Measurements from ENCODE around the gene FAAP100. TPM values are rescaled to one million over a fixed set of nuclear protein-coding genes. Genes with fewer than 3 reads are reported as not detected.

Gene FAAP100
- total and polyA plus RNA-seq, 7 donors, result 6.6 to 27.2 (median 10.9) TPM

- no peak overlapping the region for H3K4me3 ChIP-seq
- no peak overlapping the region for H3K27ac ChIP-seq
- TF ChIP-seq CTCF (IDR thresholded peaks at IDR 0.05) (no peak), EP300 (IDR thresholded peaks at IDR 0.05) (no peak), POLR2A (IDR thresholded peaks at IDR 0.05) (no peak), POLR2AphosphoS5 (IDR thresholded peaks at IDR 0.05) (no peak)
- H3K9me3 ChIP-seq, result no peaks in the 10 kb centered on the region
- intact Hi-C loops (cut with DNase I), result no loop called here
- H3K4me1 ChIP-seq, result no peaks in the 10 kb centered on the region
- H3K36me3 ChIP-seq, result peaks cover 18 to 100% (median 59%) of the 10 kb centered on the region in 4 donors
- 94 to 96% methylated on average over 11 of the region's 11 CpGs for WGBS, 2 donors
- no peak for DNase-seq
- no peaks in the 10 kb centered on the region for H3K27me3 ChIP-seq
Observed at GRCh38 chr17:81593105-81593871, 41.1 kb upstream of the FAAP100 start.

- Histone ChIP-seq H3K9me3 (no peaks in the 10 kb centered on the region), H3K27me3 (no peaks in the 10 kb centered on the region), H3K4me3 (no peak overlapping the region), H3K36me3 (peaks cover 20 to 100% (median 63%) of the 10 kb centered on the region in 4 donors), H3K27ac (no peak overlapping the region), H3K4me1 (no peaks in the 10 kb centered on the region)
- intact Hi-C loops (cut with DNase I), result no loop called here
- TF ChIP-seq POLR2A (IDR thresholded peaks at IDR 0.05), result no peak
- TF ChIP-seq CTCF (IDR thresholded peaks at IDR 0.05), result no peak
- TF ChIP-seq POLR2AphosphoS5 (IDR thresholded peaks at IDR 0.05), result no peak
- no peak for TF ChIP-seq EP300 (IDR thresholded peaks at IDR 0.05)
- 95 to 96% methylated on average over 14 of the region's 14 CpGs for WGBS, 2 donors
- DNase-seq, result no peak
Observed at GRCh38 chr17:81591971-81592370, 39.8 kb upstream of the FAAP100 start.

GRCh38 chr17:81590121-81590520 lies 38.0 kb upstream of the FAAP100 start:
- H3K27ac ChIP-seq, result no peak overlapping the region
- peaks cover 19 to 100% (median 57%) of the 10 kb centered on the region in 4 donors for H3K36me3 ChIP-seq
- WGBS, 2 donors, result 95 to 96% methylated on average over 8 of the region's 8 CpGs
- H3K4me1 ChIP-seq, result no peaks in the 10 kb centered on the region
- intact Hi-C loops (cut with DNase I), result no loop called here
- no peaks in the 10 kb centered on the region for H3K9me3 ChIP-seq
- H3K4me3 ChIP-seq, result no peak overlapping the region
- no peak for DNase-seq
- TF ChIP-seq POLR2AphosphoS5 (IDR thresholded peaks at IDR 0.05) (no peak), CTCF (IDR thresholded peaks at IDR 0.05) (no peak), POLR2A (IDR thresholded peaks at IDR 0.05) (no peak), EP300 (IDR thresholded peaks at IDR 0.05) (no peak)
- no peaks in the 10 kb centered on the region for H3K27me3 ChIP-seq

- H3K27ac ChIP-seq, result no peak overlapping the region
- no peaks in the 10 kb centered on the region for H3K4me1 ChIP-seq
- no peak for TF ChIP-seq POLR2AphosphoS5 (IDR thresholded peaks at IDR 0.05)
- no peak for TF ChIP-seq EP300 (IDR thresholded peaks at IDR 0.05)
- TF ChIP-seq CTCF (IDR thresholded peaks at IDR 0.05), result no peak
- no peak for TF ChIP-seq POLR2A (IDR thresholded peaks at IDR 0.05)
- intact Hi-C loops (cut with DNase I), result no loop called here
- DNase-seq, result no peak
- no peak overlapping the region for H3K4me3 ChIP-seq
- H3K36me3 ChIP-seq, result peaks cover 17 to 98% (median 55%) of the 10 kb centered on the region in 4 donors
- 94 to 97% methylated on average over 5 of the region's 5 CpGs for WGBS, 2 donors
- no peaks in the 10 kb centered on the region for H3K9me3 ChIP-seq
- no peaks in the 10 kb centered on the region for H3K27me3 ChIP-seq
Observed at GRCh38 chr17:81589612-81590011, 37.5 kb upstream of the FAAP100 start.
